Measurements from ENCODE around the gene PCDHGA4.
"Not testable (repeated sequence)": the region's sequence is repeated elsewhere in the genome, so short reads cannot be mapped to it uniquely, and the experiment has no call there.

The PCDHGA4 gene

GRCh38 chr5:141384471-141385267 is 29.8 kb downstream of the PCDHGA4 start:
- DNase-seq (ENCODE audit: low read depth in 2 of 2), result no peak

- DNase-seq (ENCODE audit: low read depth in 2 of 2), result not testable (repeated sequence)
These were observed 32.9 kb downstream of the PCDHGA4 start, which contains the start of gene PCDHGB4 for GRCh38 chr5:141387557-141388311. TSS of gene PCDHGB4 (plus strand) at chr5:141387698. CDS start at chr5:141387885, 187 bp downstream.

- DNase-seq (ENCODE audit: low read depth in 2 of 2), result no peak
These were observed 33.8 kb downstream of the PCDHGA4 start for GRCh38 chr5:141388661-141389060.

GRCh38 chr5:141389153-141390042 is 34.6 kb downstream of the PCDHGA4 start:
- no peak for DNase-seq (ENCODE audit: low read depth in 2 of 2)

GRCh38 chr5:141392429-141393198 is 37.8 kb downstream of the PCDHGA4 start, which contains the start of gene PCDHGA8:
TSS of gene PCDHGA8 (plus strand) at chr5:141392633. CDS start at chr5:141392814, 181 bp downstream.
- DNase-seq (ENCODE audit: low read depth in 2 of 2), result no peak

GRCh38 chr5:141393267-141393666 is 38.4 kb downstream of the PCDHGA4 start:
- no peak for DNase-seq (ENCODE audit: low read depth in 2 of 2)

- DNase-seq (ENCODE audit: low read depth in 2 of 2), result not testable (repeated sequence)
These were observed 39.8 kb downstream of the PCDHGA4 start for GRCh38 chr5:141394401-141395187.

- DNase-seq (ENCODE audit: low read depth in 2 of 2), result not testable (repeated sequence)
These were observed 43.1 kb downstream of the PCDHGA4 start, which contains the start of gene PCDHGB5 for GRCh38 chr5:141397756-141398551. TSS of gene PCDHGB5 (plus strand) at chr5:141397947. CDS start at chr5:141398128, 181 bp downstream.

GRCh38 chr5:141398608-141399007 is 43.8 kb downstream of the PCDHGA4 start:
- DNase-seq (ENCODE audit: low read depth in 2 of 2), result no peak

GRCh38 chr5:141399555-141400258 is 44.9 kb downstream of the PCDHGA4 start:
- no peak for DNase-seq (ENCODE audit: low read depth in 2 of 2)

- no peak for DNase-seq (ENCODE audit: low read depth in 2 of 2)
These were observed 47.9 kb downstream of the PCDHGA4 start, which contains the start of gene PCDHGA9 for GRCh38 chr5:141402553-141403243. TSS of gene PCDHGA9 (plus strand) at chr5:141402778. CDS start at chr5:141402953, 175 bp downstream.

GRCh38 chr5:141403387-141403786 is 48.6 kb downstream of the PCDHGA4 start:
- DNase-seq (ENCODE audit: low read depth in 2 of 2), result no peak
